Endothelial cell of umbilical vein (primary cell): Measurements from ENCODE around the gene PRICKLE4.

Experiments
- CTCF ChIP-seq, 2 donors: IDR thresholded peaks; 1 replicate in 1 of 2; 2 replicates in 1 of 2; pipeline ENCODE4 v1.5.1; 2011; ENCODE audit warnings: low read length in 2 of 2, mild to moderate bottlenecking in 2 of 2, moderate library complexity in 2 of 2, control low read depth in 1 of 2, inconsistent platforms in 1 of 2, low read depth in 1 of 2; ENCODE audit not compliant: insufficient read depth in 1 of 2; ENCODE audit errors: extremely low read depth in 1 of 2
- MYC ChIP-seq: IDR thresholded peaks from one replicate; pipeline ENCODE4 v1.6.1; 2011; ENCODE audit warnings: mild to moderate bottlenecking, low read depth, low read length

- TF ChIP-seq CTCF (IDR thresholded peaks at IDR 0.05; ENCODE audit: extremely low read depth in 1 of 2, insufficient read depth in 1 of 2, low read depth in 1 of 2, low read length in 2 of 2) (no peak), MYC (no peak)
These were observed 45.9 kb downstream of the PRICKLE4 start for GRCh38 chr6:41826343-41827022.
